C4-2B (cell line): ENCODE data around the gene GTSE1.

Source experiments
- CTCF ChIP-seq: fragments of 450-650 bp; conservative IDR thresholded peaks from 2 replicates; pipeline ENCODE4 v1.5.1; 2017; ENCODE audit warnings: mild to moderate bottlenecking
- ZFX ChIP-seq: fragments of 450-650 bp; IDR thresholded peaks from 2 replicates; pipeline ENCODE4 v1.6.1; 2017

DNA sequence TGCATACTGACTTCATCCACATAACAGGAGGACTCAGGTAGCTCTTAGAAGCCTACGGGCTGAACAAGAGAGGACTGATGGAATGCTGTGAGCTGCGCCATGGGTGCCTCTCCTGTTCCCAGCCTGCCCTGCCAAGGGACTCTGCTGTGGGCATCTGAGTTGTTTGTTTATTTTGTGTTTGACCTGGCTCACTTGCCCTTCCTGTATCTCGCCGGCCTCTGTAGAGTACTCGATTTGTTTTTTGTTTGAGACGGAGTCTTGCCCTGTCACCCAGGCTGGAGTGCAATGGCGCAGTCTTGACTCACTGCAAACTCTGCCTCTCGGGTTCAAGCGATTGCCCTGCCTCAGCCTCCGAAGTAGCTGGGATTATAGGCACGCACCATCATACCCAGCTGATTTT is 27.1 kb upstream of the GTSE1 start:
- TF ChIP-seq CTCF = no peak
- no peak for TF ChIP-seq ZFX
